NCI-H2196 (cell line): Measurements from ENCODE around the gene LRP1B.

Experiments
- DNase-seq: peaks from one replicate; lab custom pipeline; 2025; ENCODE audit not compliant: unreplicated experiment; lab: John Stamatoyannopoulos, UW

The LRP1B gene

DNA sequence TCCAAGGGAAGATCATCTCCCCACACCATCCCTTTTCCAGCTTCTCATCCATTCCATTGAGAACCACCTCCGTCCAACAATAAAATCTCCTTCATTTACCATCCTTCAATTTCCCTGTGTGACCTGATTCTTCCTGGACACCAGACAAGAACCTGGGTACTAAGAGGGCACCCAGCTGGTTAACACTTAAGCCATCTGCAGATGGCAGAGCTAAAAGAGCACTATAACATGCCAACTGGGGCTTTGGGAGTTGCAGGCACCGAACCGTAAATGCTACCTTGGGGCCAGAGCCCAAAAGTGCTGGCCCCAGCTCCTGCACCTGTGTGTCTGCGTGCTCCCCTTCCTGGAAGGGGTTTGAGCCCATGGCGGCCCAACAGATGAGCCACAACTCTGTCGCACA, 655.0 kb downstream of the LRP1B start:
- no peak for DNase-seq

GRCh38 chr2:141468761-141469160, 662.1 kb downstream of the LRP1B start:
- DNase-seq: no peak

GRCh38 chr2:141467331-141467730, 663.5 kb downstream of the LRP1B start:
- DNase-seq: no peak

GRCh38 chr2:141464995-141465394, 665.8 kb downstream of the LRP1B start:
- DNase-seq: no peak

DNA sequence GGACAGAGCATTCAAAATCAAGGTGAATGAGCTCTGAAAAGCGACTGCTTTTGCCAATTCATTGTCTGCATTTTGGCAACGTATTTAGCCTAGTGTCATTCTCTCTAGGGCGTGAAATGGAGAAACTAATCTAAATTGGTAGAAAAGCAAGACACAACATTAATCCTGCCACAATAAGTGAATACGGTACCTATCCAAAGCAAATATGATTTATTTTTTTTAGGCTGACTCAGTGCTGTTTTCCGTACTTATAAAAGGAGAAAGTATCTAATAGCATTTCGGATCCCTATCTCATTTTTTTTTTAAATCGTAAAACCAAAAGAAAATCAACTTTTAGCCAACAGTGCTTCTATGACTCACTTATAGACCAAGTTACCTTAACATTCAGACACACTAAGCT, 672.5 kb downstream of the LRP1B start:
- no peak for DNase-seq

DNA sequence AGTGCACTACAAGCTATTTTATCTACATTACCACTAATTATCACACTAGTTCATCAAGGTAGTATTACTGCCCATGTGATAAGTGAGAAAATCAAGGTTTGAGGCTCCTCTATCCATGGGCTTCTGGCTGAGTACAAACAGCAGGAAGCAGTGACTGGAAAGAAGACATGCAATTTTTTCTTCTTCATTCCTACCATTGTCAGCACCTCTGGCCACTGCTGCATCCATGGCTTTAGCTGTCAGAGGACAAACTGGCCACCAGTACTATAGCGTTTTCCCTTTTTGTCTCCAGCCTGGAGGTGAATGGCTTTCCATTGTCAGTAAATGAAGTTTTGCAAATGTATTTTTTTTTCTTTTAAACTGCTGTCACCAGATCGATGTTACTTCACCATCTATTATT, 674.9 kb downstream of the LRP1B start:
- DNase-seq: no peak

DNA sequence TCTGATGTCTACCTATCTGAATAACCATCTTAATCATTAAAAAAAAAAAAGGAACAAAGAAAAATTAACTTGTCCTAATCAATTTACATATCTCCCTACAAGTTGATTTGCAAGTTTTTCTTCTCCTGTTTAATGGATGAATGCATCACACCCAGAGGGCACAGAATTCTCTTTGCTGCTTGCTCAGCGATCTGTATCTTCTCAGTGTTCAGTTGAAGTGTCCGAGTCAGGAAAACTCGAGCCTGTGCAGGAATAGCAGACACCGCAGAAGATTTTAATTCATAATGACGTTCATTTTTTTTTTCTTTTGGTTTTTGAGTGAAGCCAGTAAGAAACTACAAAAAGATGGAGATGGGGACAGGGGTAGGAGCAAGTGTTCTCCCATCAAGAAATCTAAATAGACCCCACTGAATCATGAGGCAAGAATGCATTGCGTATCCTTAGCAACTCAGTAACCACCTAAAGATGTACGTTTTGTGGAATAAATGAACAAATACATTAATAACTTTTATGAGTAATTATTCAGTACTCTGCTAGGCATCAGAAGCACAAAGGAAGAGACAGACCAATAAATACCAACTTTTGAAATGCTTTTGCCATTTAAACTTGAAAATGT, 675.5 kb downstream of the LRP1B start:
- no peak for DNase-seq

- no peak for DNase-seq
These were observed 690.7 kb downstream of the LRP1B start for GRCh38 chr2:141440072-141440635.

- no peak for DNase-seq
These were observed 691.3 kb downstream of the LRP1B start for GRCh38 chr2:141439524-141439923.

DNA sequence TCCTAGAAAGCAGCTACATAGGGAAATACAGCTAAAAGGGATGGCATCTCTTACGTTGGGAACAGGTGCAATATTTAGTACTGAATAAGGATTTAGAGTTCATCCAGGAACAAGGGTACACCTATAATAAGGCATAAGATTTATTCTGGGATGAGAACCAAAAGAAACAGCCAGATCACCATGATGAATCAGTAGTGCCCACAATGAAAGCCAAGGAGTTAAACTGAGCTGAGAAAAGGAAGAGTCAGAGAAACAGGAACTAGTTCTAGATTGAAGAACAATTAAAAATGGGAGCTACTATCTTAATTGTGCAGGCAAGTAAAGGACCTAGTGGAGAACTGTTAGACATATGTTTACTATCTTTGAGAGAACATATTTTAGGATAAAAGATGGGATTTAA, 692.3 kb downstream of the LRP1B start:
- no peak for DNase-seq

GRCh38 chr2:141437521-141437920, 693.3 kb downstream of the LRP1B start:
- DNase-seq: no peak

GRCh38 chr2:141423124-141423523, 707.7 kb downstream of the LRP1B start:
- no peak for DNase-seq

DNA sequence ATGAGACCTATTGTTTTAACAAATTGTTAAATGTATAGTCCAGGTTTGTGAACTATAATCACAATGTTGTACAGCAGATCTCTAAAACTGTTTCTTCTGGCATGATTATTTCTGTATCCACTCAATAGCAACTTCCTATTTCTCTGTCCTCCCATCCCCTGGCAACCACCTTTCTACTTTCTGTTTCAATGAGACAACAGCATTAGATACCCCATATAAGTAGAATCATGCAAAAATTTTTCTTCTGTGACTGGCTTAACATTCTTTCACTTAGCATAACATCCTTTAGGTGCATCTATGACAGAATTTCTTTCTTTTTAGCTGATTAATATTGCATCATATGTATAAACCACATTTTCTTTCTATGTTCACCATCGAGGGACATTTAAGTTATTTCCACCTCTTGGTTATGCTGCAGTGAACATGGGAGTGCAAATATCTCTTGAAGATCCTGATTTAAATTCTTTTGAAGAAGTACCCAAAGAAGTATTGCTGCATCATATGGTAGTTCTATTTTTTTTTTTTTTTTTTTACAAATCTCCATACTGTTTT, 713.5 kb downstream of the LRP1B start:
- no peak for DNase-seq

- DNase-seq: no peak
These were observed 719.4 kb downstream of the LRP1B start for GRCh38 chr2:141411419-141411818.

DNA sequence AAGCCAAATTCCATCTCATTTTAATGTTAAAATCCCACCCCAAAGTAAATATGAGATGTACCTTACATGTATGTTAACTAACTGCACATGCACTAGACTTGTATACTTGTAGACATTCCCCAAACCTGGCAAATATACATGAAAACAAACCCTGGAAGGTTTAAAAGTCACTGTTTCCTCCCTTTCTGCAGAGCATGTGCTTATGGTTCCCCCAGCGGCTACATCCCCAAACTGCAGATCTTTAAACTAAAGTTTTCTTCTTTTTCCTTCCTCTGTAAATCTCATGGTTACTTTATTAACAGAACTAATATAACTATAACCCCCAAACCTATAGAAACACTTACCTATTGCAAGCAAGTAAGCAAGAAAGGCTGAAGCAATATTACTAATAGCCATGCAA, 731.5 kb downstream of the LRP1B start:
- no peak for DNase-seq

GRCh38 chr2:141393214-141393545, 737.6 kb downstream of the LRP1B start:
- no peak for DNase-seq

DNA sequence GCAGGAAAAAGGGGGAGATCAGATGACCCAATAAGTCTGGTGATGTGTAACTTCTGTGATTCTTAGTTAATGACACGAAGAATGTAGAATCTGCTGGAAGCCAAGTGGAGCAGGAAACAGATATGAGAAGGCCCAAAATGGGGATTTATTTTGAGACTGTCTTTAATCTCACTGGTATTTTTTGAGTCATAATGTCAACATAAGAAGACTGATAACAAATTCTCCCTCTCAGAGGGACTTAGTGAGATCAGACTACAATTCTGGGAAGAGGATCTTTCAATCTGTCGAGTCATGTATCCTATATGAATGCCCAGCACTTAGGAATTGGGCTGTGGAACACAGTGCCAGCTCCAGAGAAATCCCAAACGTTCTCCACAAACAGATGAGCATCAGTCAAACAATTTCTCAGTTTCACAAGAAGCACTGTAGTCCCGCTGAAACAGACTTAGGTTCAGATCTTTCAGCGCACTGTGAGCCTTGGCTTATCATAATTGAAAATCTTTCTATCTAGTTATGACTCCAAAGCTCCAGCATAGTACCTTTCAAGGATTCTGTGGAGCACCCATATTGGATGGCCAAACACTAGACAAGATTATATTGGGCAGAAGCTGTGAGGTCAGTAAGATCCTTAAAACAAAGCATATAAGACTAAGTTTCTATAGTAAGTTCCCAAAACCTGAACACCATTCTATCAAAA, 738.2 kb downstream of the LRP1B start:
- no peak for DNase-seq

GRCh38 chr2:141386168-141386567, 744.6 kb downstream of the LRP1B start:
- no peak for DNase-seq

GRCh38 chr2:141384676-141385075, 746.1 kb downstream of the LRP1B start:
- DNase-seq: no peak

DNA sequence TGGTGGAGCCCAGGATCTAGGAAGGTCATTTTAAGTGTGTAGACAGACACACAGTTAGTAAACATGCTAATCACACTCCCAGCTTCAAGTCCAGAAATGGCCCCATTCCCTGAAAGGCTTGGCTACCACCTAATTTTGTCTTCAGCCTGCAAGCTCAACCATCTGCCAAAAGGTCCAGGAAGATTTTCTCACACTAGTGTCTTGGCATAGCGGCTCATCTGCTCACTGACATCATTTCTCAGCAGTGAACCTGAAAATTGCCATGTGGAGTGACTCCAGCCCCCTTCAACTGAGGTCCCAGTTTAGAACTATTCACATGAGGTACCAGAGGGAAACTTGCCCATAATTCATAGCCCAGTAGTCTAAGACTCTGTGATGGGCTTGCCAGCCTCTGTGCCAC, 748.9 kb downstream of the LRP1B start:
- DNase-seq: no peak

- DNase-seq: no peak
These were observed 750.5 kb downstream of the LRP1B start for GRCh38 chr2:141380008-141380979.
